HG02870 (cell line): ENCODE results near the gene HSBP1L1.

Experiments
- ATAC-seq: cut with Tn5 transposase; IDR thresholded peaks from one replicate; pipeline ENCODE4 v1.9.1; 2021; ENCODE audit warnings: mild to moderate bottlenecking, moderate library complexity; ENCODE audit not compliant: unreplicated experiment

HSBP1L1 gene

DNA sequence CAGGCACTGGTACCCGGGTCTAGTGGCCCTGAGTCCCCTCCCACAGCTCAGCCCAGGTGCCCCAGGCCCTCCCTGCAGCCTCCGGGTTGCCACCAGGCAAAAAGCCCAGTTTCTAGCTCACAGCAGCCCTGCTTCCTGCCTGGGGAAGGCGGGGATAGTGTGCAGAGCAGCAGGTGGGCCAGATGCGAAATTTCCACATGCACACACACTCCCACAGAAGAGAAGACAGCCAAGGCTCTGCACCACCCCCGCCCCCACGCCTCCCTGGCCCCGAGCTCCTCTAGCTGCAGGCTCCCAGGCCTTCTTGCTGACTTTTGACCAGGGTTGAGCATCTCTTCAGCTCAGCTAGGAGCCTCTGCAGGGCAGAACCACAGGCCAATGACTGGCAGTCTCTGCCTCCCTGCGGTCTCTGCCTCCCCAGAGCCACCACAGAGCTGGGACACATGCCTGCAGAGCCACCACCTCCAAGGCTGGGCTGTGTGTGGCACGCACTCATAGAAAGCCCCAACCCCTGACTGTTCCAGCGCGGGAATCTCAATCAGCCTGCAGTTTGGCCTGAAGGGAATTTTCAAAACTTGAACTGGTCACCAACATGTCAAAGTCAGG lies 20.2 kb upstream of the HSBP1L1 start:
- ATAC-seq: peak; percentile 61

DNA sequence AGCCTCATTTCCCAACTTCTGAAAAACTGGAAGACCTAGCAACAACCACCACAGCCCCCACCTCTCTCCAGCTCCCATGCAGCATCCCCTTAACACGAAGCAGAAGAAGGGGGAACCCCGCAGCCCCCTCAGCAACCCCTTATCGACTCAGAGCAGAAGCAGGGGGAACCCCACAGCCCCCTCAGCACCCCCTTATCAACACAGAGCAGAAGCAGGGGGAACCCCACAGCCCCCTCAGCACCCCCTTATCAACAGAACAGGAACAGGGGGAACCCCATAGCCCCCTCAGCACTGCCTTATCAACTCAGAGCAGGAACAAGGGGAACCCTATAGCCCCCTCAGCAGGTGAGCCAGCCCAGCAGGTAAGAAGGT lies 19.7 kb upstream of the HSBP1L1 start:
- peak; percentile 3 for ATAC-seq

DNA sequence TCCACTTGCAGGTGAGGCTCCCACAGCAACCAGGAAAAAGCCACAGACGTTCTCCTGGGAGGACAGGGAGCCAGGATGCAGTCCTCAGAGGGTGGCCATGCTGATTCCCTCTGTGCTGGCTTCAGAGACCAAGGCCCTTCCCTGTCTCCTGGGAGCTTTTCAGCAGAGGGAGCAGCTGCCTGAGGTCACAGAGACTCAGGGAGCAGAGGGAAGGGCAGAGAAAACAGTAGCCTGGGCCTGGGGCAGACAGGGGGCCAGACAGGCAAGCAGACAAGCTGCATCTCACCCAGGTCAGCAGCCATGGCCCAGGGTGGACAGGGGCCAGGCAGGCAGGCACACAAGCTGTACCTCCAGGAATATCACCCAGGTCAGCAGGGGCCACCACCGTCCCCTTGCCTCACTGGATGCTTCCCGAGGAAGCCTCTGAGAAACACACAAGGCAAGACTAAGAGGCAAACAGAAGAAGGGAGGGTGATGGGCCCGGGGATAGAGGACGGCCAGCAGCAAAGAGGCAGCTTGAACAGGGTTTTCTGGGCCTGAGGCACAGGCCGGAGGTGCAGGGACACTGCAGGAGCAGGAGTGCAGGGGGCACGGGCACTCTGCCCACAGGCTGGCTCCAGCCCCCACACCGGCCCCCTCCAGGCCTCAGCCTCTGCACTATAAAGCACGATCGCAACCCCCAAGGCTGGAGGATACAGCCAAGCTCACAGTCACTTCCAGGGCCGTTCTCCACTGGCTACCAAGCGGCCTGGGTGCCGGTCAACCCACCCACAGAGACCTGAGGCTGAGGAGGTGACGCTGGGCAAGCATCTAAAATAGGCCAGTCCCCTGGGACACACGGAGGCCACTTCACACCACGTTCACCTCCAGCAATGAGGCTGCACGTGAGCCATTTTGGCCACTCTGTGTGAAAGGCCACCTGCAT lies 19.1 kb upstream of the HSBP1L1 start:
- ATAC-seq: no peak

DNA sequence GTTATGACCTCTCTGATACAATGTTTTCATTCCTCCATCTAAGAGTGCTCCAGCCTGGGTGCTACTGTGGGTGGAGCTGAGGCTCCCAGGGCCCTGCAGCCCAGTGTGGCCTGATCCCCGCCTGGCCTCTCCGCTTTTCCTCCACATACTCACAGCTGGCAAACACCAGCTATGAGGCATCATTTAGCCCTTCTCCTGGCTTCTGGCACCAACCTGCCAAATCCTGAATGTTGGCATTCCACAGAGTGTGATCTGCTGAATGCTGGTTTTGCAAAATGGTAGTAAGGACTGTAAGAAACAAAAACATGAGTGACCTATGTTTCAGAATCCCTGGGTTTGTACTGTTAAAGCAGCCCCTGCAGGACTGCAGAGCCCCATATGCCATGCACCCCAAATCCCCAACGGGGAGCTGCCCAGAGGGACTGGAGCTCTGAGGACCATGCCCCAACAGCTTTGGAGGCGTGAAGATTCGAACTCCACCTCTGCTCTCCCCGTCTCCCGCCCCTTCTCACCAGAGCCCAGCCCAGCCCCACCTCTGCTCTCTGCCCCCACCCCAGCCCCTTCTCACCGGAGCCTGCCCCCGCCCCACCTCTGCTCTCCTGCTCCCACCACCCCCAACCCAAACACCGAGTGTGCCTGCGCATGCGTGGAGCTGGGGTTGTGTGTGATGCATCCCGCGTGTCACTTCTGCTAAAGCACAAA lies 17.2 kb upstream of the HSBP1L1 start:
- ATAC-seq: no peak

DNA sequence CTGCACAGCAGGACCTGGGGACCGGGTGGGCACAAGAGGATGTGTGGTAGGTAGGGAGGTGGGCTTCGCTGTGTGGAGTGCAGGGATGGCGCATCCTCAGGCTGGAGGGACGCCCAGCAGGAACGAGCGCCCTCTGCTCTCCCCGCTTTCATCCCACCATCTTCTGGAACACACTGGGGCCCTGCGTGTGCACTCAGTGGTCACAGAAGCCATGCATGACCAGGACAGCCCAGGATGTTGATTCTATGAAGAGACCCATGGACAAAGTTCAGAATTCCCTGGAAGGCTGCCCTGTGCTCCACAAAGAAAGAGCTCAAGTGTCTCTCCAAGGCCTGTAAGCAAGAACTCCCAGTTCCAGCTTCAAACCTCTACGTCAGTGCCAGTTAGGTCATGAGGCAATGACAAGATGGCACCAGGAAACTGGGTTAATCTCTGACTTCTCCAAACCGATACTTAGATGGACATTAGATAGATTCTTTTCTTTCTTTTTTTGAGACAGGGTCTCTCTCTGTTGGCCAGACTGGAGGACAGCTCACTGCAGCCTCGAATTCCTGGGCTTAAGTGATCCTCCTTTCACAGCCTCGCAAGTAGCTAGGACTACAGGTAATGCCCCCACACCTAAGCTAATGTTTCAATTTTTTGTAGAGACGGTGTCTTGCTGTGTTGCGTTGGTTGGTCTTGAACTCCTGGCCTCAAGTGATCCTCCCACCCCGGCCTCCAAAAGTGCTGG lies 16.4 kb upstream of the HSBP1L1 start:
- ATAC-seq: no peak

DNA sequence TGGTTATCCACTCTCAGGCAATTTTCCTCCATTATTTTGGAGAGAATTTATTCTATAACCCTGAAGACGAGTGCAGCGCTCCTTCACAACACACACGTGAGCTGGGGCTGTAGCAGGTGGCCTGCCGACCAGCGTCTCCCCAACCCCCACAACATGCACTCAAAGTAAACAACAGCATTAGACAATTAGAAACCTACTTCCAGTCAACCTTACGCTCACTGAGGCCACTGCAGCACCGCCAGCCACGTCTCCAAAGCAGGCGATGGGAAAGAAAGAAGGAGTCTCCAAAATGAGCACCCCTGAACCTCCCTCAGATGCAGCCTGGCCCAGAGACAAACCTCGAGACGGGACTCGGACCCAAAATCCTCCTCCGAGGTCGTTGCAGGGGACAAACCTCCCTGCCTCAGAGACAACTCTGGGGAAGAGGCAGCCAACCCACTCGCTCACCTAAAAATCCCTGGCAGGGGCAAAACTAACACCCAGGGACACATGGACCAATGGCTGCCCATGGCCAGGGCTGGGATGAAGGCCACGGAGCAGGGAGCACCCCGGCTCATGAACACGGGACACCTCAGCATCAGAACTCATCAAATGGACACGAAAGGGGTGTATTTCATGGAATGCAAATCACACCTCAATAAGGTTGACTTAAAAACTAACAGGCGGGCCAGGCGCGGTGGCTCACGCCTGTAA lies 15.6 kb upstream of the HSBP1L1 start:
- ATAC-seq: no peak

DNA sequence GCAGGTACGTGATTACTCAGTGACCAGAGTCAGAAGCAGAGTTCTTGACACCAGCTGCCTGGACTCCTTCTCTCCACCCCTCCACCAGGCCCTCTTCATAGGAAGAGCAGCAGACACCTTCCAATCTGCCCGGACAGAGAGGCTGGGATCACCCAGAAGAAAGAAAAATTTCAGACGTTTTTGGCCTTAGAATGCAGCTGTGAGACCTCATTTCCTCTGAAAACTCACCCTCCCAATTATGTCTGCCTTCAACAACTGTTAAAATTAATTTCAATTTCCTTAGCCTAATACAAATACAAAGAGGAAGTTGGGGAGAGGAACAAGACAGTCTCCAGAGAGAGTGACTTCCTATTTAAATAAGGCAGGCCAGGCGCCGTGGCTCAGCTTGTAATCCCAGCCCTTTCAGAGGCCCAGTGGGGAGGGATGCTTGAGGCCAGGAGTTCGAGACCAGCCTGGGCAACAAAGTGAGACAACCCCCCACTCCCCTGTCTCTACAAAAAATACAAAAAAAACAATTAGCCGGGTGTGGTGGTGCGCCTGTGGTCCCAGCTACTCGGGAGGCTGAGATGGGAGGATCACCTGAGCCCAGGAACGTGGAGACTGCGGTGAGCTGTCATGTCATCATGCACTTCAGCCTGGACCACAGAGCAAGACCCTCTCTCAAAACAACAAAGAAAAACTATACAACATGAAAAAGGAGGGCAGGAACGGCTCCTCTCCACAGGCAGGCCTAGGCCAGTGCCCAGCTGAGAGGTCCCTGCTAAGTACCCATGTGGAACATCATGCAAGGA lies 14.6 kb upstream of the HSBP1L1 start:
- peak; percentile 38 for ATAC-seq

DNA sequence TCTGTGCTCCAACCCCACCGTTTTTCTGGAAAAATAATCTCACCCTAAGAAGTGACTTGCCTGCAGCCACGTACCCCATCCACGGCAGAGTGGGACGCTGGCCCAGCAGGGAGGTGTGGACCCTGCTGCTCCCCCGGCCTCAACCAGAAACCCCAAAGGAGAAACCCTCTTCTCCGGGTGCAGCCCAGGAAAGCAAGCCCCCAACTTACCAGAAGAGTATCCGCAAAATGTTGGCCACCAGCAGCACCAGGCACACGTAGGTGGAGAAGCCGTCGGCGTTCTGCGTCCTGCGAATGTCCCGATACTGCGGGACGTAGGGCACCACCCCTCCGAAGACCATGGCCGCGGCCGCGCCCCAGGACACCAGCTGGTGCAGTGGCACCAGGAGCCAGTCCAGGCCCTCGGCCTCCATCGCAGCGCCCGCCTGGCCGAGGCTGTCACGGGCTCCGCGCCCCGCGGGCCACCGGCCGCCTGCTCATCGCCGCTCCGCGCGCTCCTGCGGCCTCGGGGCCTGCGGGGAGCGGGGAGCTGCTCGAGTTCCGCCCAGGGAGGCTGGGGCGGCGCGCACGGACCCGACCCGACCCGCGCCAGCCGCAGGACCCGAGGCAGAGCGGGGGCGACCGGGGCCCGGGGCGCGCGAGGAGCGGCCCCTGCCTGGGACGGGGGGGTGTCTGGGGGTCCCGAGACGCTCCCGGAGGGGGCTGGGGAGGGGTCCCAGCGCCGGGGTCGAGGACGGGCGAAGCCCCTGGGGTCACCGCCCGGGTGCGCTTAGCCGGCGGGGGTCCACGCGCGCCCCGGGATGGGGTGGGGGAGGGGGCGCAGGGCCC lies 13.7 kb upstream of the HSBP1L1 start:
- no peak for ATAC-seq

DNA sequence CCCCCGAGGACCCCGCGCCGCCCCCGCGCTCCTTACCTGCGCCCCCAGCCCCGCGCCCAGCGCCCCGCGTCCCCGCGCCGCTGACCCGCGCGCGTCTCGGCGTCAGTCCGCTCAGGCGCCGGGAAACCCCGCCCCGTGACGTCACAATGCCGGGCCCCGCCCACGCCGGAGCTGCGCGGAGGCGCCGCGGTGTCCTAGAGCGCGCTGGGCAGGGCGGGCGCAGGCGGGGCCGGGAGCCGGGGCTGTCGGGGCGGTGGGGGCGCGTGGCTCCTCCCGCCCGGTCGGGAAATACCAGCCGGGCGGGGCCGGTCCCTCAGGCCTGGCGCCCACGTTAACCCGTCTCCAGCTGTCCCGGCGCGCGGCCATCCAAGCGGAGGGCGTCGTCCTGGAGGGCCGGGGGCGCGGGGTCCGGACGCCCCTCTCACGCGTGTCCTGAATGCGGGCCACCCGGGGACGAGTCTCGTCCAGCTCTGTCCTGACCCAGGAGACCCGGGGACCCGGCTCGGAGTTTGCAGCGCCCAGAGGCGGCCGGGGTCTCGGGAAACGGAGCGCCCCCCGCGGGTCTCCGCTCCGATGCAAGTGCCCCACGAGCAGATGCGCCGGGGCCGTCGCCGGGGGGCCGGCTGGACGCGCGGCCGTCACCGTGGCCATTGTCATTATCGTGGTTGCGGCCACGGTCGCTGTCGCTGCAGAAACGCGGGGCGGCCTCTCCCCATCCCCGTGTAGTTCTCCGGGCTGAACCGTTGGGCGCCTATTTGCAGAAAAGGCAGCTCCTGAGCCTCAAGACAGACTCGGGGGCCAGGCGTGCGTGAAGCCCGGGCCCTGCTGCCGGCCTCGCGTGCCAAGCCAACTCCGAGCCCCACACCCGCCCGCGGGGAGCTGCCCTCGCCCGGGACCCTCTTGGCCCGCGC lies 12.6 kb upstream of the HSBP1L1 start, which contains the start of gene SLC66A2:
SLC66A2 (minus strand) TSS at position 109 of the 911 bp plus-strand sequence. CDS start 727 bp downstream, outside the sequence.
- peak; percentile 63 for ATAC-seq

DNA sequence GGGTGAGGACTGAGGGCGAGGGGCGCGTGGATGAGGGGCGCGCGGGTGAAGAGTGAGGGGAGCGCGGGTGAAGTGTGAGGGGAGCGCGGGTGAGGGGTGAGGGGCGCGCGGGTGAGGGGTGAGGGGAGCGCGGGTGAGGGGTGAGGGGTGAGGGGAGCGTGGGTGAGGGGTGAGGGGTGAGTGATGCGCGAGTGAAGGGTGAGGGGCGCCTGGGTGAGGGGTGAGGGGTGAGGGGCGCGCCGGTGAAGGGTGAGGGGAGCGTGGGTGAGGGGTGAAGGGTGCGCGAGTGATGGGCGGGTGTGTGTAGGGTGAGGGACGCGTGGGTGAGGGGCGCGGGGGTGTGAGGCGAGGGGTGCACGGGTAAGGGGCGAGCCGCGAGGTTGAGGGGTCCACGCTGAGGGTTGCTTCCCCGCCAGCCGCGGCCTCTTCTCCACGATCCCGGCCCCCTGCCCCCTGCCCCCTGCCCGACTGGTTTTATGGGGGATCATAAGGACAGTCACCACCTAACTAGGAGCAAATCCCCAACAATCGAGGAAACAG lies 11.9 kb upstream of the HSBP1L1 start:
- no peak for ATAC-seq

DNA sequence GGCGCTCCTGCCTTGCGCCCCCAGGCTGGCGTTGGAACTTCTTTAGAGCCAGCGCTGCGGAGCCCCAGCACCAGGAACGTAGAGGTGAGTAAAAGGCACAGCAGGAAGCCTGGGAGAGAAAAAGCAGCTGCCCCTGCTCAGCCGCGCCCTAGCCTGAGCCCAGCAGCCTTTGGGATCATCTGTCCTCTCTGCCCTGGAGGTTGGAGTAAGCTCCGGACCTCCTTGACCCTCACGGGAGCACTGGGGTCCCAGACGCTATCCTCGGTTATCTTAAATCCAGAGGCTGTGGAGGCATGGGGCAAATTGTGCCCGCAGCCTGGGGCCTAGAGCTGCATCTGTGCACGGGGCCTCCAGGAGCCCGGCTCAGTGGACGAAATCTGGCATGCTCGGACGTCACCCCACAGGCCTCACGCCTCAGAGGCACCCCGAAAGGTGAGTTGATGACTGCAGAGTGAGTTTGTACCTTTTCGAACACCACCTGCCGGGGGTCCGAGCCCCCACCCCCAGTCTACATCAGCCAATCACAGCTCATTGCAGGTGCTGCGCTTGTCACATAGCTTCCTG lies 11.4 kb upstream of the HSBP1L1 start:
- ATAC-seq: no peak

DNA sequence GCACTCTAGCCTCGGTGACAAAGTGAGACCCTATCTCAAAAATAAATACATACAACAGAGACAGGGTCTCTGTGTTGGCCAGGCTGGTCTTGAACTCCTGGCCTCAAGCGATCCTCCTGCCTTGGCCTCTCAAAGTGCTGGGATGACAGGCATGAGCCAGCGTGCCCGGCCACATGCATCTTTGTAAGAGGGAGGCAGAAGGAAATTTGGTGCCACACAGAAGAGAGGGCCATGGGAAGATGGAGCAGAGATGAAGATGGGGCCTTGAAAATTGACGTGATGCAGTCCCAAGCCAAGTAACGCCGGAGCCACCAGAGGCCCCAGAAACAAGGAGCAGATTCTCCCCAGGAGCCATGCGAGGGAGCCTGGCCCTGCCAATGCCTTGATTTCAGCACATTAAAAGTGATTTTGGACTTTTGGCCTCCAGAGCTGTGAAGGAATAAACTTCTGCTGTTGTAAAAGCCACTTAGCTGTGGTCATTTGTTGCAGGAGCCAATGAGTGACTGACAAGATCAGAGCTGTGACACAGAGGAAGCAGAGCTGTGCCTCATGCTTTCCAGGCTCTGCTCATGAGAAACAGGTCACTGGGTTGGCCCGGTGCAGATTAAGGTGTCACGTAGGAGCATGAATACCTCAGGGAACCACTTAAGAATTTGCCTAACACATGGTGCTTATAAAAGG lies 10.3 kb upstream of the HSBP1L1 start:
- no peak for ATAC-seq

DNA sequence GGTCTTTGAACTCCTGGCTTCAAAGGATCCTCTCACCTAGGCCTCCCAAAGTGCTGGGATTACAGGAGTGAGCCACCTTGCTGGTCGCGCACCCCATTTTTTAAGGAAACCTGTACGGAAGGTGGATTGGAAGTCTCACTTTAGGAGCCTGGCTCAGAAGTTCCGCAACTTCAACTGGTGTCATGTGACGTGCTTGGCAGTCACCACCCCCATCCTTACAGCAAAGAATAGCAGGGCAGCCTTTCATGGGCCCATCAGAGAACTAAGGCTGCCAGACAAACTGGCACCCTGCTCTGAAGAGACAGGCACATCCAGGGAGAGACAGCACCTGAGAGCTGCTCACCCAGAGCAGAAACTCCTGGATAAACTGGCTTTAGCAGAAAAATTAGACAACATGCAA lies 9.7 kb upstream of the HSBP1L1 start:
- no peak for ATAC-seq

DNA sequence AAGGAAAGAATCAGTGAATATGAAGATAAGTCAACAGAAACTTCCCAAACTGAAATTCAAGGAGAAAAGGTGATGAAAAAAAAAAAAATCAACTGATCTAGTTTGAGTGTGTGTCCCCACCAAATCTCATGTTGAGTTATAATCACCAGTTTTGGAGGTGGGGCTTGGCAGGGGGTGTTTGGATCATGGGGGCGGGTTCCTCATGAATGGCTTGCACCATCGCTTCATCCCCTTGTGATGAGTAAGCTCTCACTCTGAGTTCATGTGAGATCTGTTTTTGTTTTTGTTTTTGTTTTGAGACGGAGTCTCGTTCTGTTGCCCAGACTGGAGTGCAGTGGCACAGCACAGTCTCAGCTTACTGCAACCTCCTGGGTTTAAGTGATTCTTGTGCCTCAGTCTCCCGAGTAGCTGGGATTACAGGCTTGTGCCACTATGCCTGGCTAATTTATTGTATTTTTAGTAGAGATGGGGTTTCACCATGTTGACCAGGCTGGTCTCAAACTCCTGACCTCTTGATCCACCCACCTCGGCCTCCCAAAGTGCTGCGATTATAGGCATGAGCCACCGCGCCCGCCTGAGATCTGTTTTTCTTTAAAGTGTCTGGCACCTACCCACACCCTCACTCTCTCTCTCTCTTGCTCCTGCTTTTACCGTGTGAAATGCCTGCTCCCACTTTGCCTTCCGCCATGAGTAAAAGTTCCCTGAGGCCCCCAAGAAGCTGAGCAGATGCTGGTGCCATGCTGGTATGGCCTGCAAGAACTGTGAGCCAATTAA lies 9.0 kb upstream of the HSBP1L1 start:
- no peak for ATAC-seq

DNA sequence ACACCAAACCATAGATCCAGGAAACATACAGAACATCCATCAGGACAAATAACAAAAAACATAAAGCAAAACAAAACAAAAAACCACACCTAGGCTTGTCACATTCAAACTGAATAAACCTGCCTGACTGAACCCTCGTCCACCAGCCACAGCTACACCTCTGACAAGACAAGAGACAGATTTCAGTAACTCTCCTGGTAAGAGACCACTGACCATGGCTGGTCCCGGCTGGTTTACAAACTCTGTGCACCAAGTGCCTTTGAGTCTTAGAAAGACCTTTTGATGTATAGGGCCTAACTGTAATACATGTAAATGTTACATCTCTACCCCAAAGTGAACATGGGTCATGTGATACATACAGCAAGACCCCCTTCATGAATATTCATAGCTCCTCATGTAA lies 8.2 kb upstream of the HSBP1L1 start:
- ATAC-seq: no peak

DNA sequence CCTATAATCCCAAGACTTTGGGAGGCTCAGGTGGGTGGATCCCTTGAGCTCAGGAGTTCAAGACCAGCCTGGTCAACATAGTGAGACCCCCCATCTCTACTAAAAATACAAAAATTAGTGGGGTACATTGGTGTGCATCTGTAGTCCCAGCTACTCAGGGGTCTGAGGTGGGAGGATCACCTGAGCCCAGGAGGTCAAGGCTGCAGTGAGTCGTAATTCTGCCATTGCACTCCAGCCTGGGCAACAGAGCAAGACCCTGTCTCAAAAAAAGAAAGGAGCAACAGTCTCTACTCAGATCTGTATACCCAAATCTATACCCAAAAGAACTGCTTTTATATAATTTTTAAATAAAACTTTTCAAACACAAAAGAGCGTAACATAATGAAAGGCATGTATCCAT lies 5.5 kb upstream of the HSBP1L1 start:
- ATAC-seq: no peak
